WTC11 (cell line): ENCODE measurements around the gene SIPA1L3. TPM values are rescaled to one million over a fixed set of nuclear protein-coding genes. Genes with fewer than 3 reads are reported as not detected.

Source experiments
- ATAC-seq: fragments of 200-7000 bp; cut with Tn5 transposase; 2 replicates; pipeline ENCODE4 v1.10.0; 2021; ENCODE audit warnings: mild to moderate bottlenecking, moderate library complexity
- CTCF ChIA-PET: fragments of 300-600 bp; sonication (Branson Sonifier 250); formaldehyde crosslinking; loops from one replicate; lab custom pipeline; 2021; ENCODE audit warnings: antibody characterized with exemption; lab: Charles Lee
- POLR2A ChIA-PET: fragments of 350-600 bp; sonication (Branson Sonifier 250); formaldehyde crosslinking; loops from one replicate; lab custom pipeline; 2021; ENCODE audit warnings: antibody characterized with exemption; lab: Charles Lee
- DNase-seq: peaks from one replicate; pipeline ENCODE4 v3.0.0; 2021; ENCODE audit warnings: low spot score
- H3K27ac Mint-ChIP-seq: 2 replicates; pipeline ENCODE4 v1.8.0; 2021; ENCODE audit warnings: mixed read lengths
- H3K27me3 Mint-ChIP-seq: 2 replicates; pipeline ENCODE4 v1.8.0; 2021; ENCODE audit warnings: low read depth, mild to moderate bottlenecking, moderate library complexity, mixed read lengths
- H3K36me3 Mint-ChIP-seq: 2 replicates; pipeline ENCODE4 v1.8.0; 2021; ENCODE audit warnings: mixed read lengths
- H3K4me1 Mint-ChIP-seq: 2 replicates; pipeline ENCODE4 v1.8.0; 2022; ENCODE audit warnings: mixed read lengths
- H3K4me3 Mint-ChIP-seq: 2 replicates; pipeline ENCODE4 v1.8.0; 2021; ENCODE audit warnings: mild to moderate bottlenecking, moderate library complexity, mixed read lengths
- H3K9me3 Mint-ChIP-seq: 2 replicates; pipeline ENCODE4 v1.8.0; 2021; ENCODE audit warnings: mixed read lengths
- CBFB ChIP-seq: sonication (generic); formaldehyde crosslinking; IDR thresholded peaks from 2 replicates; pipeline ENCODE4 v1.8.1; 2022; ENCODE audit warnings: mild to moderate bottlenecking, low read depth, missing genetic modification reagents
- CREB1 ChIP-seq: sonication (generic); formaldehyde crosslinking; IDR thresholded peaks from 2 replicates; pipeline ENCODE4 v1.8.0; 2023; ENCODE audit warnings: mild to moderate bottlenecking, missing genetic modification reagents
- FOXP1 ChIP-seq: sonication (generic); formaldehyde crosslinking; IDR thresholded peaks from 2 replicates; pipeline ENCODE4 v1.8.0; 2022; ENCODE audit warnings: missing genetic modification reagents, mild to moderate bottlenecking, moderate library complexity, borderline replicate concordance
- GABPB1 ChIP-seq: sonication (generic); formaldehyde crosslinking; IDR thresholded peaks from 2 replicates; pipeline ENCODE4 v1.8.1; 2023; ENCODE audit warnings: mild to moderate bottlenecking, missing genetic modification reagents
- MXD4 ChIP-seq: fragments of 250-450 bp; sonication (Bioruptor Pico); IDR thresholded peaks from 2 replicates; pipeline ENCODE4 v1.8.0; 2021; ENCODE audit warnings: mild to moderate bottlenecking, moderate library complexity, borderline replicate concordance
- MYBL2 ChIP-seq: sonication (generic); formaldehyde crosslinking; IDR thresholded peaks from 2 replicates; pipeline ENCODE4 v1.8.1; 2023; ENCODE audit warnings: mild to moderate bottlenecking, moderate library complexity, missing genetic modification reagents
- NFATC4 ChIP-seq: fragments of 250-450 bp; sonication (Bioruptor Pico); IDR thresholded peaks from 2 replicates; pipeline ENCODE4 v1.9.0; 2021; ENCODE audit warnings: mild to moderate bottlenecking
- SOX15 ChIP-seq: fragments of 250-450 bp; sonication (Bioruptor Pico); IDR thresholded peaks from 2 replicates; pipeline ENCODE4 v1.9.0; 2021; ENCODE audit warnings: mild to moderate bottlenecking
- TCF7 ChIP-seq: sonication (generic); formaldehyde crosslinking; IDR thresholded peaks from 2 replicates; pipeline ENCODE4 v1.8.0; 2022; ENCODE audit warnings: mild to moderate bottlenecking, low read depth, missing genetic modification reagents, moderate library complexity
- TP53 ChIP-seq: sonication (generic); formaldehyde crosslinking; IDR thresholded peaks from 2 replicates; pipeline ENCODE4 v1.8.1; 2023; ENCODE audit warnings: mild to moderate bottlenecking, missing genetic modification reagents
- ZNF138 ChIP-seq: sonication (generic); formaldehyde crosslinking; conservative IDR thresholded peaks from 2 replicates; pipeline ENCODE4 v1.8.1; 2022; ENCODE audit warnings: mild to moderate bottlenecking, moderate library complexity, missing genetic modification reagents
- ZNF219 ChIP-seq: sonication (generic); formaldehyde crosslinking; IDR thresholded peaks from 2 replicates; pipeline ENCODE4 v1.8.0; 2023; ENCODE audit warnings: missing genetic modification reagents, mild to moderate bottlenecking, borderline replicate concordance
- ZNF232 ChIP-seq: sonication (generic); formaldehyde crosslinking; IDR thresholded peaks from 2 replicates; pipeline ENCODE4 v1.8.0; 2022; ENCODE audit warnings: mild to moderate bottlenecking, missing genetic modification reagents
- ZNF317 ChIP-seq: sonication (generic); formaldehyde crosslinking; IDR thresholded peaks from 2 replicates; pipeline ENCODE4 v1.8.1; 2023; ENCODE audit warnings: low read depth, mild to moderate bottlenecking, moderate library complexity, missing genetic modification reagents, borderline replicate concordance
- total RNA-seq: library from RNA; stranded (reverse); gene quantifications from 3 replicates; pipeline ENCODE4 v1.2.3, GENCODE V29; 2021
- TF ChIP-seq, protein P1 (sequence below): fragments of 250-450 bp; sonication (Bioruptor Pico); IDR thresholded peaks from 2 replicates; pipeline ENCODE4 v1.9.0; 2021; ENCODE audit warnings: mild to moderate bottlenecking
- TF ChIP-seq, protein P2 (sequence below): sonication (generic); formaldehyde crosslinking; IDR thresholded peaks from 2 replicates; pipeline ENCODE4 v1.8.0; 2022; ENCODE audit warnings: mild to moderate bottlenecking, missing genetic modification reagents
- TF ChIP-seq, protein P3 (sequence below): fragments of 250-450 bp; sonication (Bioruptor Pico); IDR thresholded peaks from 2 replicates; pipeline ENCODE4 v1.9.0; 2021; ENCODE audit warnings: mild to moderate bottlenecking
- TF ChIP-seq, protein P4 (sequence below): sonication (generic); formaldehyde crosslinking; IDR thresholded peaks from 2 replicates; pipeline ENCODE4 v1.8.1; 2022; ENCODE audit warnings: mild to moderate bottlenecking, moderate library complexity, missing genetic modification reagents
- TF ChIP-seq, protein P5 (sequence below): sonication (generic); formaldehyde crosslinking; IDR thresholded peaks from 2 replicates; pipeline ENCODE4 v1.8.0; 2023; ENCODE audit warnings: missing genetic modification reagents
- TF ChIP-seq, protein P6 (sequence below): sonication (generic); formaldehyde crosslinking; IDR thresholded peaks from 2 replicates; pipeline ENCODE4 v1.8.0; 2023; ENCODE audit warnings: missing genetic modification reagents, mild to moderate bottlenecking, borderline replicate concordance
- TF ChIP-seq, protein P7 (sequence below): sonication (generic); formaldehyde crosslinking; IDR thresholded peaks from 2 replicates; pipeline ENCODE4 v1.8.1; 2022; ENCODE audit warnings: low read depth, missing genetic modification reagents, borderline replicate concordance

SIPA1L3 gene
- total RNA-seq, 1 experiment from 2014 or later: 41.5 TPM

DNA sequence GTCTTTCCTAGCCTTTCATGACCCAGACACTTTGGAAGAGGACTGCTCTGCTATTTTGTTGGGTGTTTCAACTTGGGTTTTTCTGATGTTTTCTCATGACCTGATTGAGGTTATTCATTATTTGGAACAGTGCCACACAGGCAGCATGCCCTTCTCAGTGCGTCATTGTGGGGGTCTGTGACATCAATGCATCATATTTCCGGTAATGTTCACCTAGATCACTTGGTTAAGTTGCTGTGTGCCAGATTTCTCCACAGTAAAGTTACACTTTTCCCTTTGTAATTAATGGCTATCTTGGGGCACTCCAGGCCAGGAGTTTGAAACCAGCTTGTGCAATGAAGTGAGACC is 124.4 kb downstream of the SIPA1L3 start:
- Mint-ChIP-seq H3K4me1 (peaks cover 42% of the 10 kb centered on the region), H3K27ac (peak overlapping the region; percentile 28; the same call in 1 of the 2 replicates), H3K9me3 (peaks cover 11% of the 10 kb centered on the region), H3K27me3 (no peaks in the 10 kb centered on the region; the same call in 1 of the 2 replicates), H3K36me3 (peaks cover 14% of the 10 kb centered on the region), H3K4me3 (no peak overlapping the region)
- ATAC-seq (no peak), DNase-seq (no peak)
- CTCF ChIA-PET: interaction anchor here (1.1 kb wide), 1 partner anchor 129 kb away, joined by 3 read pairs; no protein-coding TSS in a partner anchor
- POLR2A ChIA-PET: no interaction called here
- TF ChIP-seq ZNF317 (no peak), CREB1 (CRISPR knock-in tag) (no peak), ZNF219 (CRISPR knock-in tag) (no peak), MYBL2 (CRISPR knock-in tag) (no peak), TCF7 (CRISPR knock-in tag) (no peak), GABPB1 (CRISPR knock-in tag) (no peak), SOX15 (no peak), CBFB (no peak), FOXP1 (CRISPR knock-in tag) (no peak), ZNF232 (CRISPR knock-in tag) (no peak), TP53 (no peak)
- TF ChIP-seq, protein P1, sequence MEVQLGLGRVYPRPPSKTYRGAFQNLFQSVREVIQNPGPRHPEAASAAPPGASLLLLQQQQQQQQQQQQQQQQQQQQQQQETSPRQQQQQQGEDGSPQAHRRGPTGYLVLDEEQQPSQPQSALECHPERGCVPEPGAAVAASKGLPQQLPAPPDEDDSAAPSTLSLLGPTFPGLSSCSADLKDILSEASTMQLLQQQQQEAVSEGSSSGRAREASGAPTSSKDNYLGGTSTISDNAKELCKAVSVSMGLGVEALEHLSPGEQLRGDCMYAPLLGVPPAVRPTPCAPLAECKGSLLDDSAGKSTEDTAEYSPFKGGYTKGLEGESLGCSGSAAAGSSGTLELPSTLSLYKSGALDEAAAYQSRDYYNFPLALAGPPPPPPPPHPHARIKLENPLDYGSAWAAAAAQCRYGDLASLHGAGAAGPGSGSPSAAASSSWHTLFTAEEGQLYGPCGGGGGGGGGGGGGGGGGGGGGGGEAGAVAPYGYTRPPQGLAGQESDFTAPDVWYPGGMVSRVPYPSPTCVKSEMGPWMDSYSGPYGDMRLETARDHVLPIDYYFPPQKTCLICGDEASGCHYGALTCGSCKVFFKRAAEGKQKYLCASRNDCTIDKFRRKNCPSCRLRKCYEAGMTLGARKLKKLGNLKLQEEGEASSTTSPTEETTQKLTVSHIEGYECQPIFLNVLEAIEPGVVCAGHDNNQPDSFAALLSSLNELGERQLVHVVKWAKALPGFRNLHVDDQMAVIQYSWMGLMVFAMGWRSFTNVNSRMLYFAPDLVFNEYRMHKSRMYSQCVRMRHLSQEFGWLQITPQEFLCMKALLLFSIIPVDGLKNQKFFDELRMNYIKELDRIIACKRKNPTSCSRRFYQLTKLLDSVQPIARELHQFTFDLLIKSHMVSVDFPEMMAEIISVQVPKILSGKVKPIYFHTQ (CRISPR knock-in tag): no peak
- TF ChIP-seq, protein P2, sequence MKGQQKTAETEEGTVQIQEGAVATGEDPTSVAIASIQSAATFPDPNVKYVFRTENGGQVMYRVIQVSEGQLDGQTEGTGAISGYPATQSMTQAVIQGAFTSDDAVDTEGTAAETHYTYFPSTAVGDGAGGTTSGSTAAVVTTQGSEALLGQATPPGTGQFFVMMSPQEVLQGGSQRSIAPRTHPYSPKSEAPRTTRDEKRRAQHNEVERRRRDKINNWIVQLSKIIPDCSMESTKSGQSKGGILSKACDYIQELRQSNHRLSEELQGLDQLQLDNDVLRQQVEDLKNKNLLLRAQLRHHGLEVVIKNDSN: no peak
- TF ChIP-seq, protein P3, sequence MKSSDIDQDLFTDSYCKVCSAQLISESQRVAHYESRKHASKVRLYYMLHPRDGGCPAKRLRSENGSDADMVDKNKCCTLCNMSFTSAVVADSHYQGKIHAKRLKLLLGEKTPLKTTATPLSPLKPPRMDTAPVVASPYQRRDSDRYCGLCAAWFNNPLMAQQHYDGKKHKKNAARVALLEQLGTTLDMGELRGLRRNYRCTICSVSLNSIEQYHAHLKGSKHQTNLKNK (CRISPR knock-in tag): no peak

DNA sequence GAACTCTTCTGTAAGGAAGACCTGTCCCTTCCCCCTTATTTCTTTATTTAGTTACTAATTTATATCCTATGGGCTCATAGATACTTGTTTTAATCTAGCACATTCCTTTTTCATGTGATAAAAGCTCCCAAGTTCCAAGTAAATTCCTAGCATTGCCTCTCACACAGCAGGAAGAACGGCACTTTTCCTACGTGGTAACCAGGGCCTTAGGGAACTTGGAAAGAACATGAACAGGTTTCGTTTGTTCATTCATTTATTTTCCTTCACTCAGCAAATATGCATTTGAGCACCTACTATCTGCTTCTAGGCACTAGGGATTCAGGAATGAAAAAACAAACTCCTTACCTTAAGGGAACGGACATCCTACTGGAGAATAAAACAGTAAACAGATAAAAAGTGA is 125.1 kb downstream of the SIPA1L3 start:
- H3K27me3 Mint-ChIP-seq: no peaks in the 10 kb centered on the region; the same call in 1 of the 2 replicates
- peaks cover 14% of the 10 kb centered on the region for H3K36me3 Mint-ChIP-seq
- H3K27ac Mint-ChIP-seq: peak overlapping the region; percentile 37; the same call in 1 of the 2 replicates
- ATAC-seq (no peak), DNase-seq (no peak)
- no peak overlapping the region for H3K4me3 Mint-ChIP-seq
- peaks cover 11% of the 10 kb centered on the region for H3K9me3 Mint-ChIP-seq
- H3K4me1 Mint-ChIP-seq: peaks cover 50% of the 10 kb centered on the region
- ChIA-PET CTCF (interaction anchor here (1.0 to 1.3 kb wide), 3 partner anchors 19 to 130 kb away, joined by 3 to 4 read pairs (median 3); partner anchors contain the start of genes SIPA1L3 and WDR87), POLR2A (no interaction called here)
- TF ChIP-seq, protein P4, sequence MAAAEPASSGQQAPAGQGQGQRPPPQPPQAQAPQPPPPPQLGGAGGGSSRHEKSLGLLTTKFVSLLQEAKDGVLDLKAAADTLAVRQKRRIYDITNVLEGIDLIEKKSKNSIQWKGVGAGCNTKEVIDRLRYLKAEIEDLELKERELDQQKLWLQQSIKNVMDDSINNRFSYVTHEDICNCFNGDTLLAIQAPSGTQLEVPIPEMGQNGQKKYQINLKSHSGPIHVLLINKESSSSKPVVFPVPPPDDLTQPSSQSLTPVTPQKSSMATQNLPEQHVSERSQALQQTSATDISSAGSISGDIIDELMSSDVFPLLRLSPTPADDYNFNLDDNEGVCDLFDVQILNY (CRISPR knock-in tag): no peak
- no peak for TF ChIP-seq ZNF138 (CRISPR knock-in tag)
- TF ChIP-seq, protein P5, sequence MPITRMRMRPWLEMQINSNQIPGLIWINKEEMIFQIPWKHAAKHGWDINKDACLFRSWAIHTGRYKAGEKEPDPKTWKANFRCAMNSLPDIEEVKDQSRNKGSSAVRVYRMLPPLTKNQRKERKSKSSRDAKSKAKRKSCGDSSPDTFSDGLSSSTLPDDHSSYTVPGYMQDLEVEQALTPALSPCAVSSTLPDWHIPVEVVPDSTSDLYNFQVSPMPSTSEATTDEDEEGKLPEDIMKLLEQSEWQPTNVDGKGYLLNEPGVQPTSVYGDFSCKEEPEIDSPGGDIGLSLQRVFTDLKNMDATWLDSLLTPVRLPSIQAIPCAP (CRISPR knock-in tag): no peak
- TF ChIP-seq, protein P6, sequence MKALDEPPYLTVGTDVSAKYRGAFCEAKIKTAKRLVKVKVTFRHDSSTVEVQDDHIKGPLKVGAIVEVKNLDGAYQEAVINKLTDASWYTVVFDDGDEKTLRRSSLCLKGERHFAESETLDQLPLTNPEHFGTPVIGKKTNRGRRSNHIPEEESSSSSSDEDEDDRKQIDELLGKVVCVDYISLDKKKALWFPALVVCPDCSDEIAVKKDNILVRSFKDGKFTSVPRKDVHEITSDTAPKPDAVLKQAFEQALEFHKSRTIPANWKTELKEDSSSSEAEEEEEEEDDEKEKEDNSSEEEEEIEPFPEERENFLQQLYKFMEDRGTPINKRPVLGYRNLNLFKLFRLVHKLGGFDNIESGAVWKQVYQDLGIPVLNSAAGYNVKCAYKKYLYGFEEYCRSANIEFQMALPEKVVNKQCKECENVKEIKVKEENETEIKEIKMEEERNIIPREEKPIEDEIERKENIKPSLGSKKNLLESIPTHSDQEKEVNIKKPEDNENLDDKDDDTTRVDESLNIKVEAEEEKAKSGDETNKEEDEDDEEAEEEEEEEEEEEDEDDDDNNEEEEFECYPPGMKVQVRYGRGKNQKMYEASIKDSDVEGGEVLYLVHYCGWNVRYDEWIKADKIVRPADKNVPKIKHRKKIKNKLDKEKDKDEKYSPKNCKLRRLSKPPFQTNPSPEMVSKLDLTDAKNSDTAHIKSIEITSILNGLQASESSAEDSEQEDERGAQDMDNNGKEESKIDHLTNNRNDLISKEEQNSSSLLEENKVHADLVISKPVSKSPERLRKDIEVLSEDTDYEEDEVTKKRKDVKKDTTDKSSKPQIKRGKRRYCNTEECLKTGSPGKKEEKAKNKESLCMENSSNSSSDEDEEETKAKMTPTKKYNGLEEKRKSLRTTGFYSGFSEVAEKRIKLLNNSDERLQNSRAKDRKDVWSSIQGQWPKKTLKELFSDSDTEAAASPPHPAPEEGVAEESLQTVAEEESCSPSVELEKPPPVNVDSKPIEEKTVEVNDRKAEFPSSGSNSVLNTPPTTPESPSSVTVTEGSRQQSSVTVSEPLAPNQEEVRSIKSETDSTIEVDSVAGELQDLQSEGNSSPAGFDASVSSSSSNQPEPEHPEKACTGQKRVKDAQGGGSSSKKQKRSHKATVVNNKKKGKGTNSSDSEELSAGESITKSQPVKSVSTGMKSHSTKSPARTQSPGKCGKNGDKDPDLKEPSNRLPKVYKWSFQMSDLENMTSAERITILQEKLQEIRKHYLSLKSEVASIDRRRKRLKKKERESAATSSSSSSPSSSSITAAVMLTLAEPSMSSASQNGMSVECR (CRISPR knock-in tag): no peak
- TF ChIP-seq, protein P7, sequence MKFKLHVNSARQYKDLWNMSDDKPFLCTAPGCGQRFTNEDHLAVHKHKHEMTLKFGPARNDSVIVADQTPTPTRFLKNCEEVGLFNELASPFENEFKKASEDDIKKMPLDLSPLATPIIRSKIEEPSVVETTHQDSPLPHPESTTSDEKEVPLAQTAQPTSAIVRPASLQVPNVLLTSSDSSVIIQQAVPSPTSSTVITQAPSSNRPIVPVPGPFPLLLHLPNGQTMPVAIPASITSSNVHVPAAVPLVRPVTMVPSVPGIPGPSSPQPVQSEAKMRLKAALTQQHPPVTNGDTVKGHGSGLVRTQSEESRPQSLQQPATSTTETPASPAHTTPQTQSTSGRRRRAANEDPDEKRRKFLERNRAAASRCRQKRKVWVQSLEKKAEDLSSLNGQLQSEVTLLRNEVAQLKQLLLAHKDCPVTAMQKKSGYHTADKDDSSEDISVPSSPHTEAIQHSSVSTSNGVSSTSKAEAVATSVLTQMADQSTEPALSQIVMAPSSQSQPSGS (CRISPR knock-in tag): no peak
- TF ChIP-seq NFATC4 (CRISPR knock-in tag): no peak
- TF ChIP-seq MXD4: no peak
